Neutrophil (primary cell): ENCODE results near the gene RAB3IL1.

ENCODE experiments used
- H3K27ac ChIP-seq: fragments of 200-600 bp; sonication (generic); 2 replicates; pipeline ENCODE4 v1.5.1; 2016; ENCODE audit warnings: mild to moderate bottlenecking, moderate library complexity
- H3K27me3 ChIP-seq: fragments of 200-600 bp; sonication (generic); 2 replicates; pipeline ENCODE4 v1.6.0; 2016; ENCODE audit warnings: mild to moderate bottlenecking
- H3K36me3 ChIP-seq: fragments of 200-600 bp; sonication (generic); 2 replicates; pipeline ENCODE4 v1.5.1; 2017
- H3K4me1 ChIP-seq, 2 experiments: fragments of 200-600 bp in 1 of 2; sonication (generic) in 1 of 2; 1 replicate in 1 of 2; 2 replicates in 1 of 2; pipeline versions ENCODE4 v1.5.1 to v1.6.1; 2013 to 2016; ENCODE audit warnings: low read depth in 1 of 2, low read length in 1 of 2, mild to moderate bottlenecking in 1 of 2, moderate library complexity in 1 of 2; ENCODE audit not compliant: control insufficient read depth in 1 of 2, insufficient read depth in 1 of 2
- H3K4me3 ChIP-seq, 2 experiments: fragments of 200-600 bp in 1 of 2; sonication (generic) in 1 of 2; 1 replicate in 1 of 2; 2 replicates in 1 of 2; pipeline ENCODE4 v1.5.1; 2013 to 2016; ENCODE audit warnings: low read depth in 1 of 2, low read length in 1 of 2, mild to moderate bottlenecking in 1 of 2, moderate library complexity in 1 of 2
- H3K9me3 ChIP-seq: fragments of 200-600 bp; sonication (generic); 2 replicates; pipeline ENCODE4 v1.5.1; 2016
- TF ChIP-seq, protein P1 (sequence below): fragments of 200-600 bp; sonication (generic); IDR thresholded peaks from 2 replicates; pipeline ENCODE4 v1.5.1; 2016; ENCODE audit warnings: antibody characterized with exemption

RAB3IL1 gene

DNA sequence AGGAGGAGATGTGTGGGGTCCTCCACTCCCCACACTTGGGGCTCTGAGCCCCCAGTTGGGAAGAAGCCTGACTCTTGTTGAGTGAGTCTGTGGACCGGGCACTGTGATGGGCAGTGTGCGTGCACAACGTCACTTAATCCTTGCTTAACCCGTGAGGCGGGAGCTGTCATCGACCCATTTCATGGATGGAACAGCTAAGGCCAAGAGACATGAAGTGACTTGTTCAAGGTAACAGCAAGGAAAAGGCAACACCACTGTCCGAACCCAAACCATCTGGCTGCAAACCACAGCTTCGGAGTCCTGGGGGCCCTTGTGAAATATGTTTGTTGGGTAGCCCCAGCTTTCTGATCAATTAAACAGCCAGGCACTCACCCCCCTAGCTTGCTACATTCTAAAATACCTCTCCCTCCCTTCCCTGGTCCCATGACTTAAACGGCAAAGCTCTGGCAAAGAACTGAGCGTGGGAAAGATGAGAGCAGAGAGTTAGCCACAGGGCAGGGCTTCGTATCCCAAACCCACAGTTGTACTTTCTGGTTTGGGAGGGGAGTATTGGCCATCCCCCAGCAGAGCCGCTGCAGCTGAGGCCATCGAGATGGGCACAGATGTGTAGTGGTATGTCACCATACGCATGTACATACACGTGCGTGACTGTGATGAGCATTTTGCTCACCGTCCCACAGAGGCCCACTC, 63.0 kb downstream of the RAB3IL1 start:
- no peaks in the 10 kb centered on the region for H3K9me3 ChIP-seq
- H3K27me3 ChIP-seq = no peaks in the 10 kb centered on the region
- TF ChIP-seq, protein P1, sequence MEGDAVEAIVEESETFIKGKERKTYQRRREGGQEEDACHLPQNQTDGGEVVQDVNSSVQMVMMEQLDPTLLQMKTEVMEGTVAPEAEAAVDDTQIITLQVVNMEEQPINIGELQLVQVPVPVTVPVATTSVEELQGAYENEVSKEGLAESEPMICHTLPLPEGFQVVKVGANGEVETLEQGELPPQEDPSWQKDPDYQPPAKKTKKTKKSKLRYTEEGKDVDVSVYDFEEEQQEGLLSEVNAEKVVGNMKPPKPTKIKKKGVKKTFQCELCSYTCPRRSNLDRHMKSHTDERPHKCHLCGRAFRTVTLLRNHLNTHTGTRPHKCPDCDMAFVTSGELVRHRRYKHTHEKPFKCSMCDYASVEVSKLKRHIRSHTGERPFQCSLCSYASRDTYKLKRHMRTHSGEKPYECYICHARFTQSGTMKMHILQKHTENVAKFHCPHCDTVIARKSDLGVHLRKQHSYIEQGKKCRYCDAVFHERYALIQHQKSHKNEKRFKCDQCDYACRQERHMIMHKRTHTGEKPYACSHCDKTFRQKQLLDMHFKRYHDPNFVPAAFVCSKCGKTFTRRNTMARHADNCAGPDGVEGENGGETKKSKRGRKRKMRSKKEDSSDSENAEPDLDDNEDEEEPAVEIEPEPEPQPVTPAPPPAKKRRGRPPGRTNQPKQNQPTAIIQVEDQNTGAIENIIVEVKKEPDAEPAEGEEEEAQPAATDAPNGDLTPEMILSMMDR = no peak
- no peak overlapping the region for H3K27ac ChIP-seq
- H3K36me3 ChIP-seq = no peaks in the 10 kb centered on the region
- H3K4me3 ChIP-seq = no peak overlapping the region
- no peaks in the 10 kb centered on the region for H3K4me1 ChIP-seq

GRCh38 chr11:61853698-61854169, 63.6 kb downstream of the RAB3IL1 start:
- Histone ChIP-seq H3K4me3 (no peak overlapping the region), H3K4me1 (no peaks in the 10 kb centered on the region), H3K36me3 (no peaks in the 10 kb centered on the region), H3K27ac (no peak overlapping the region), H3K27me3 (no peaks in the 10 kb centered on the region), H3K9me3 (no peaks in the 10 kb centered on the region)
- TF ChIP-seq, protein P1 = no peak

DNA sequence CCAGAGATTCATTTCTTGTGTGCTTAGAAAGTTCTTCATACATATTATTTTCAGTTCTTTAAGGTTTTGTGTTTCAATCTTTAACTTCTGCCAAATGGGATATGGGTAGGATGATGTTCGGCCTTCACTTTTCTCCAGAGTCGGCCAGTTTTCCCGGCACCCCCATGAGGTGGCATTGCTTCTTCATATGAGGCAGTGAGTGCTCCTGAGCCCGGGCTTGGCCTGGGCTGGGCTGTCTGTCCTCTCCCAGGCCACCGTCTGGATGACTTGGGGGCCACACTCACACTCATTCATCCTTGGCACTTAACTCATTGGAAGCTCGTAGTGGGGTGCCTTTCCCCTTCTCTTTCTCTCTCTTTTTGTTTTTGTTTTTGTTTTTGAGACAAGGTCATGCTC, 65.5 kb downstream of the RAB3IL1 start:
- Histone ChIP-seq H3K27me3 (no peaks in the 10 kb centered on the region), H3K9me3 (no peaks in the 10 kb centered on the region), H3K27ac (no peak overlapping the region), H3K36me3 (no peaks in the 10 kb centered on the region), H3K4me1 (no peaks in the 10 kb centered on the region), H3K4me3 (no peak overlapping the region)
- TF ChIP-seq, protein P1 = no peak

DNA sequence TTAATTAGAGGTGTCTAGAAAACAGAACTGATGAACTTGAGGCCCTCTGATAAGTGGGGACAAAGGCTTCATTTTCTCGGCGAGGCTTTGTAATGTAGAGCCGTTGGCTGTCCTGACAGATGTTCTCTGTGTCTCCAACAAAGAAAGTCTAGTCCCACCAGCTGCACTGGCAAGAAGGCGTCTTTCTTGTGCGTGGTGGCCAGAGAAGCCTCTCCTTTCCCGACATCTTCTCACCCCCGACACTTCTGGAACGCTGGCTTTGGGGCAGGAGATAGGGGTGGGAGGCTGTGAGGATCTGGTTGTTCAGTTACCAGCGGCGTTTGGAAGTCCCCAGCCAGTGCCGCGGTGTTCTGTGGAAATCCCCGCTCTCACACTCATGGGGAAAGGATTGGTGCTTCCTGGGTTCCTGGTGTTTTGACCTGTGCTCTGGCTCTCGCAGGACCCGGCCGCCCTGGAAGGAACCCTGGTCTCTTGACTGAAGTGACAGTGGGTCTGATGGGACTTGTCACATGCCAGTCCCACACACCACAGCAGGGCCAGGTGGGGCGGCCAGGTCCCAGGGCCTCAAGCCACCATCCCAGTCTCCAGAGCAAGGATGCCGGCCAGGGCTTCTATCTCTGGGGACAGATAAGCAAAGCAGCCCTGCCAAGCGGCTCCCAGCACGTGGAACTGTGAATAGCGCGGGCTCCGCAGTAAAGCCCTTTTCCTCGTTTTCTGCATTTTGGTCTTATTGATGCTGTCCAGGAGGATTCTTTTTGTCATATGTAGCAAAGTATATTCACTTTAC, 66.1 kb downstream of the RAB3IL1 start:
- no peaks in the 10 kb centered on the region for H3K9me3 ChIP-seq
- no peak overlapping the region for H3K27ac ChIP-seq
- H3K4me1 ChIP-seq = no peaks in the 10 kb centered on the region
- TF ChIP-seq, protein P1 = no peak
- no peaks in the 10 kb centered on the region for H3K27me3 ChIP-seq
- H3K36me3 ChIP-seq = no peaks in the 10 kb centered on the region
- no peak overlapping the region for H3K4me3 ChIP-seq

DNA sequence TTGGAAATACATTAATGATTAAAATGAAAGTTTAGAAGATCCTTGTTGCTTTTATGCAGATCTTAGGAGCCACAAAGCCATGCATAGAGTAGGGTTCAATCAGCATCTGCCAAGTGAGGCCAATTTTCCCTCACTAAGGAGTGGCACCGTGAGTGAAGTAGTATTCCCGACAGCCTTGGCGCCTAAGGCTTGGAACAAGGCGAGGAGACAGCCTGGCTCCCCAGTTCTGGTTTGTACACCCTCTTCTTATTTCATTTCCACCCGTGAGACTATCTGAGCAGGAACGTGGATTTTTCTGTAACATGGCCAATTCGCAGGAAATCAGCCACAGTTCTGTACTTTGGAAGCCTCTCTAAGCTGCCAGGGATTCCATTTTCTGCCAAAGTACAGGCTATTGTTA, 66.7 kb downstream of the RAB3IL1 start:
- Histone ChIP-seq H3K9me3 (no peaks in the 10 kb centered on the region), H3K27ac (no peak overlapping the region), H3K4me1 (no peaks in the 10 kb centered on the region), H3K4me3 (no peak overlapping the region), H3K27me3 (no peaks in the 10 kb centered on the region), H3K36me3 (no peaks in the 10 kb centered on the region)
- TF ChIP-seq, protein P1 = no peak
